NCI-H524 (cell line): ENCODE results near the gene TTC34.
"Not testable (repeated sequence)": the region's sequence is repeated elsewhere in the genome, so short reads cannot be mapped to it uniquely, and the experiment has no call there.

Experiments used
- DNase-seq, 2 experiments: peaks; one replicate each; lab custom pipeline; 2025; lab: John Stamatoyannopoulos, UW

Gene TTC34

DNA sequence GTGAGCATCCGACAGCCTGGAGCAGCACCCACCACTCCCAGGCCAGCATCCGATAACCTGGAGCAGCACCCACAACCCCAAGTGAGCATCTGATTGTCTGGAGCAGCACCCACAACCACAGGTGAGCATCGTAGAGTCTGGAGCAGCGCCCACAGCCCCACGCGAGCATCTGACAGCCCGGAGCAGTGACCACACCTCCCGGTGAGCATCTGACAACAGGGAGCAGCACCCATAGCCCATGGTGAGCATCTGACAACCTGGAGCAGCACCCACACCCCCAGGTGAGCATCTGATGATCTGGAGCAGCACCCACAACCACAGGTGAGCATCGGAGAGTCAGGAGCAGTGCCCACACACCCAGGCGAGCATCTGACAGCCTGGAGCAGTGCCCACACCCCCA lies 143.6 kb downstream of the TTC34 start:
- not testable (repeated sequence) for DNase-seq

DNA sequence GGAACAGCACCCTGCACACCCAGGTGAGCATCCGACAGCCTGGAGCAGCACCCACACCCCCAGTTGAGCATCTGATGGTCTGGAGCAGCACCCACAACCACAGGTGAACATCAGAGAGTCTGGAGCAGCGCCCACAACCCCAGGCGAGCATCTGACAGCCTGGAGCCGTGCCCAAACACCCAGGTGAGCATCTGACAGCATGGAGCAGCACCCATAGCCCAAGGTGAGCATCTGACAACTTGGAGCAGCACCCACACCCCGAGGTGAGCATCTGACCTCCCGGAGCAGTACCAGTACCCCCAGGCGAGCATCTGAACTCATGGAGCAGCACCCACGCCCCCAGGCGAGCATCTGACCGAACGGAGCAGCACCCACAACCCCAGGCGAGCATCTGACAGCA lies 144.4 kb downstream of the TTC34 start:
- not testable (repeated sequence) for DNase-seq

GRCh38 chr1:2655598-2656434 lies 145.7 kb downstream of the TTC34 start:
- DNase-seq, result not testable (repeated sequence)

DNA sequence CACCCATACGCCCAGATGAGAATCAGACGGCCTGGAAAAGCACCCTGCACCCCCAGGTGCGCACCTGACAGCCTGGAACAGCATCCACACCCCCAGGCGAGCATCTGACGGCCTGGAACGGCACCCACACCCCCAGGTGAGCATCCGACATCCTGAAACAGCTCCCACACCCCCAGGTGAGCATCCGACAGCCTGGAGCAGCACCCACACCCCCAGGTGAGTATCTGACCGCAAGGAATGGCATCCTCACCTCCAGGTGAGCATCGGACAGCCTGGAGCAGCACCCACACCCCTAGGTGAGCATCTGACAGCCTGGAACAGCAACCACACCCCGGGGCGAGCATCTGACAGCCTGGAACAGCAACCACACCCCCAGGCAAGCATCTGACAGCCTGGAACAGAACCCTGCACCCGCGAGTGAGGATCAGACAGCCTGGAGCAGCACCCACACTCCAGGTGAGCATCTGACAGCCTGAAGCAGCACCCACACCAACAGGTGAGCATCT lies 147.0 kb downstream of the TTC34 start:
- not testable (repeated sequence) for DNase-seq

GRCh38 chr1:2653741-2654442 lies 147.6 kb downstream of the TTC34 start:
- DNase-seq, result not testable (repeated sequence)

DNA sequence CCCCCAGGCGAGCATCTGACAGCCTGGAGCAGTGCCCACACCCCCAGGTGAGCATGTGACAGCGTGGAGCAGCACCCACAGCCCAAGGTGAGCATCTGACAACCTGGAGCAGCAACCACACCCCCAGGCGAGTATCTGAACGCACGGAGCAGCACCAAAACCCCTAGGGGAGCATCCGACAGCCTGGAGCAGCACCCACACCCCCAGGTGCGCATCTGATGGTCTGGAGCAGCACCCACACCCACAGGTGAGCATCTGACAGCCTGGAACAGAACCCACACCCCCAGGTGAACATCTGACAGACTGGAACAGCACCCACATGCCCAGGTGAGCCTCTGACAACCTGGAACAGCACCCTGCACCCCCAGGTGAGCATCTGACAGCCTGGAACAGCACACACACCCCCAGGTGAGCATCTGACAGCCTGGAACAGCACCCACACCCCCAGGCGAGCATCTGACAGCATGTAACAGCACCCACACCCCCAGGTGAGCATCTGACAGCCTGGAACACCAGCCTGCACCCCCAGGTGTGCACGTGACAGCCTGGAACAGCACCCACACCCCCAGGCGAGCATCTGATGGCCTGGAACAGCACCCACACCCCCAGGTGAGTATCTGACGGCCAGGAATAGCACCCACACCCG lies 148.4 kb downstream of the TTC34 start:
- not testable (repeated sequence) for DNase-seq

GRCh38 chr1:2652152-2652925 lies 149.2 kb downstream of the TTC34 start:
- not testable (repeated sequence) for DNase-seq

DNA sequence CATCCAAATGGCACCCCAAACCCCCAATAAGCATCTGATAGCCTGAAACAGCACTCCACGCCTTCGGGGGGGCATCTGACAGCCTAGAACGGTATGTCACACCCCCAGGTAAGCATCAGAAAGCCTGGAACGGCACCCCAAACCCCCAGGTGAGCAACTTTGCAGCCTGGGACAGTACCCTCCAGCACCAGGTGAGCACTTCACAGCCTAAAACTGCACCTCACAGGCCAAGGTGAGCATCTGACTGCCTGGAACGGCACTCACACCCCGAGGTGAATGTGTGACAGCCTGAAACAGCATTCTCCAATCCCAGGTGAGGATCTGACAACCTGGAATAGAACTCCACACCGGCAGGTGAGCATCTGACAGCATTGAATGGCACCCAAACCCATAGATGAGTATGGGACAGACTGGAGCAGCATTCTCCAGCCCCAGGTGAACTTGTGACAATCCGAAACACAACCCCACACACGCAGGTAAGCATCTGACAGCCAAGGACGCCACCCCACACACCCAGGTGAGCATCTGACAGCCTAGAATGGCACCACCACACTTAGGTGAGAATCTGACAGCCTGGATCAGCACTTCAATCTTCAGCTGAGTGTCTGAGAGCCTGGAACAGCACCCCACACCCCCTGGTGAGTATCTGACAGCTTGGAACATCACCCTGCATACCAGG lies 150.4 kb downstream of the TTC34 start:
- DNase-seq, result no peak

- DNase-seq, result no peak
Measured at GRCh38 chr1:2646837-2647236, 154.7 kb downstream of the TTC34 start.

- DNase-seq, result no peak
Measured at GRCh38 chr1:2645776-2646175, 155.7 kb downstream of the TTC34 start.

DNA sequence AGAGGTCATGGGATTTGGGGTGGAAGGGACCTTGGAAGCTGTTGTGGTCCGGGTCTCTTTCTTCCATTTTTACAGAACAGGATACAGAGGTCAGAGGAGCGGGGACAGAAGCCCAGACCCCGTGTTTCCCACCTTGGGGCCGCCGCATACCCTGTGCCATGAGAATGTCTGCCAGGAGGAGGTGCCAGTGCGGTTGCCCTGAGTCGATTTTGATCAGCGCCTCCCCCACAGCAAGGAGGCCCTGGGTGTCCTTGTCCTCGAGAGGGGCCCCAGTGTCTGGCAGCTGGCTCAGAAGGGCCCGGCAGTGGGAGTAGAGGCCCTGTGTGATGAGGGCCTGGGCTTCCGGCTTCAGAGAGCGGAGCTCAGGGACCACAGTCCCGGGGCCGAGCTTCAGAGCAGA lies 156.3 kb downstream of the TTC34 start:
- DNase-seq, result no peak

- no peak for DNase-seq
Measured at GRCh38 chr1:2644591-2645101, 156.8 kb downstream of the TTC34 start.

GRCh38 chr1:2644171-2644570 lies 157.3 kb downstream of the TTC34 start:
- DNase-seq, result no peak

DNA sequence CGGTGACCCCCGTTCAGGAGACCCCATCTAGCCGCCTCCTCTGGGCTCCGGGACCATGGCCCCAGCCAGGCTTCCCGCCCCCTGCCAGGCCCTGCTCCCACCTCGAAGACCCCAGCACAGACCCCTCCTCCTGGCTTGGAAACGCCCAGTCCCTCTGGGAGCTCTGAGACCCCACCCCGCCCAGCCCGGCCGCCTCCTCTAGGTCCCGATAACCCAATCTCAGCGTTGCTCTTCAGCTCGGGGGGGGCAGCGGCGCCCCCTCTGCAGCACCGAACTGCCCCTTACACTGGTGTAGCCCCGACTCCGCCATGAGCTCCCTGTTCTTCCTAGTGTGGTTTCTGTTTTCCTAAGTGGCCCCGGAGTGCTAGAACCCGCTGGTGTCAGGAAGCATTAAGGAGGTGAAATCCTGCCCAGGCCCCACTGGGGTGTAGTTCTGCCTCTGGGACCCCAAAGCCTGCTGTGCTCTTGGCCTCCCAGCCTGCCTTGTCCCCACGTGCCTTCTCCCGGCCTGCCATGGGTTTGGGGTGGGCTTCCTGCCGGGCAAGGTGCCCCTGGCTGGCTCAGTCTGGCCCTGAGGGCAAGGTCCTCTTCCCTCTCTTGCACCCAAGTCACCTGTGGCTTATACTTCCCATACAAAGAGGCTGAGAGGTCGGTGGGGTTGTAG lies 157.9 kb downstream of the TTC34 start:
- no peak for DNase-seq

GRCh38 chr1:2642560-2643413 lies 158.7 kb downstream of the TTC34 start:
- DNase-seq, result peak; percentile 64 to 85

GRCh38 chr1:2642131-2642559 lies 159.3 kb downstream of the TTC34 start:
- DNase-seq, result no peak

DNA sequence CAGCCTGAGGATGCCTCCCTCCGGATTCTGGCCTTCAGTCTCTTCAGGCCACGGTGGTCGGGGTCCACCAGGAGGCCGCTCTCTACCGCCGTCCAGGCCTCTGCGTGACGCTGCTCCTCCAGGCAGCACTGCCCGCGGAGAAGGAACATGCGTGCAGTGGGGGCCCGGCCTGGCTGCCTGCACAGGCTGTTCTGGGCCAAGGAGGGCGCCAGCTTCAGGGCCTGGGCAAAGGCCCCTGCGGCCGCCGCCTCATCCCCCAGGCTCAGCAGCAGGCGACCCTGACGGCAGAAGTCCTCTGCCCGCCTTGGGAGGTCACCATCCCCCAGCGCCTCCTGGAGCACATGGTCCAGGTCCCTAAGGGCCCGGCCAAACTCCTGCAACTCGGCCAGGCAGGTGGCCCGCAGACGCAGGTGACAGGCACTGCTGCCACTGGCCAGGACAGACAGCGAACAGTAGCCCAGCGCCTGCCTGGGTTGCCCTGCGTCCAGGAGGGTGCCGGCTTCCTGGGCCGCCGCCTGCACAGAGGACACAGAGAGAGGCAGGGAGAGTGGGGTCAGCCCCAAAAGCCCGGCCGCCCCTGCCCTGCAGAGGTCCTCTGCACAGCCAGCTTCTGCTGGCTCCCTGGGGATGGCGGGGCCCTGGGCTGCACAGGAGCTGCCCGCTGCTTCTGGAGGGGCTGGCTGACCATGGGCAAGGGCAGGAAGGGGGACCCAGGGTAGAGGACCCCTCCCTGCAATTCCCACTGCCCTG lies 159.9 kb downstream of the TTC34 start:
- DNase-seq, result no peak

- no peak for DNase-seq
Measured at GRCh38 chr1:2640626-2641025, 160.9 kb downstream of the TTC34 start.
